A549 (cell line): ENCODE measurements around the gene CBY1.
A peak's percentile ranks its signal among the peaks of the same experiment; 100 is the strongest.

Experiments
- CTCF ChIP-seq: fragments of >200 bp; sonication (Bioruptor Twin); formaldehyde crosslinking; IDR thresholded peaks from 3 replicates; pipeline ENCODE4 v1.5.1; 2016
- FOSL2 ChIP-seq, 2 experiments: fragments of 450-650 bp in 1 of 2; fragments of >200 bp in 1 of 2; sonication (Bioruptor Twin) in 1 of 2; formaldehyde crosslinking; IDR thresholded peaks; 2 replicates each; pipeline versions ENCODE4 v1.5.0 to v1.6.1; 2016 to 2020; ENCODE audit warnings: mild to moderate bottlenecking in 1 of 2, moderate library complexity in 1 of 2
- HOXA7 ChIP-seq: fragments of 250-450 bp; sonication (Bioruptor Pico); IDR thresholded peaks from 2 replicates; pipeline ENCODE4 v1.5.0; 2020; ENCODE audit warnings: mild to moderate bottlenecking, moderate library complexity
- JUN ChIP-seq, 2 experiments: fragments of >200 bp; sonication (Bioruptor Twin); formaldehyde crosslinking; IDR thresholded peaks; 2 replicates in 1 of 2; 3 replicates in 1 of 2; pipeline ENCODE4 v1.6.1; 2016 to 2017
- POLR2A ChIP-seq: IDR thresholded peaks from 2 replicates; pipeline ENCODE4 v1.6.1; 2012; ENCODE audit warnings: mild to moderate bottlenecking, low read length
- REST ChIP-seq: fragments of 200-600 bp; sonication (generic); IDR thresholded peaks from 2 replicates; pipeline ENCODE4 v1.6.1; 2016; ENCODE audit warnings: antibody characterized with exemption, mild to moderate bottlenecking, moderate library complexity

DNA sequence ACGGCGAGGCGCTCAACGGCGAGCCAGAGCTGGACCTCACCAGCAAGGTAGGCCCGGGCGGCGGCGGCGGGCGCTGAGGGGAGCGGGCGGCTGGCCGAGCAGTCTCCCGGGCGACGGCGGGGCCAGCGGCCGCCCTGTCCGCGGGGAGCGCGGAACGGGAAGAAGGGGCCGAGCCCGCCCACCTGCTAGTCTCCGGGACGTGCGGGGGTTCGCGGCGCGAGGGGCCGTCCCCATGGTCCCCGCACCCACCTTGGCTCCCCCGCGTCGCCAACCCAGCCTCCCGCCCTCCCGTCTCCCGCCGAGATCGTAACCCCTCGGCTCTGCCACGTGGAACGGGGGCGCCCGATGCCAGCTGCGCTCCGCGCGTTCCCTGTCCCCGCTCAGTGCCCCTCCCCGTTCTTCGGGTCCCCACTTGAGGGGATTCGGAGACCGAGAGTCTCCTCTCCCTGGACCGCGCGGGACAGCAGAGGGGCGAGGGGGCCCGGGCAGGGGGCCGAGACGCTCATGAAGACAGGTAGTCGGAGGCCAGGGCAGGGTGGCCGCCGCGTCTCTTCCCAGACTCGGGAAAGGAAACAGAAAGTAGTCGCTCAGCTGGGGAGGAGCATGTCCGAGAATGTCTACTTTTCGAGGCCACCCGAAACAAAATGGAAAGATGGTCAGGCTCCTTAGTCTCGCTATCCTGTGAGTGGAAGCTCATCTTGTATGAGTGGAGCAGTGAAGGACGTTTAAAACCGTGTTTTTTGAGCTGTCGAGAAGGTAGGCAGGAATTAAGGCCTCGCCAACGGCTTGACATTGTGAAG lies 49.9 kb downstream of the CBY1 start:
- TF ChIP-seq JUN (IDR thresholded peaks at IDR 0.05) (peak in 1 of 2 experiments; percentile 29; a peak in 1 of 5 replicates), HOXA7 (no peak), FOSL2 (IDR thresholded peaks at IDR 0.05) (no peak), FOSL2 (CRISPR knock-in tag; IDR thresholded peaks at IDR 0.05) (no peak), CTCF (no peak), REST (no peak), POLR2A (no peak)
